ENCODE measurements around the gene PSMD6. TPM values are rescaled to one million over a fixed set of nuclear protein-coding genes. Genes with fewer than 3 reads are reported as not detected.

Gene PSMD6
- total RNA-seq: 66.0 TPM

GRCh38 chr3:64023187-64023860 lies at the start of gene PSMD6:
Gene PSMD6, minus strand, starts transcription at chr3:64023494. Its CDS starts 75 bp downstream, at chr3:64023419.
- DNase-seq: peak; percentile 90

- DNase-seq: peak; percentile 68
Measured at GRCh38 chr3:64072126-64072525, 48.8 kb upstream of the PSMD6 start.

DNA sequence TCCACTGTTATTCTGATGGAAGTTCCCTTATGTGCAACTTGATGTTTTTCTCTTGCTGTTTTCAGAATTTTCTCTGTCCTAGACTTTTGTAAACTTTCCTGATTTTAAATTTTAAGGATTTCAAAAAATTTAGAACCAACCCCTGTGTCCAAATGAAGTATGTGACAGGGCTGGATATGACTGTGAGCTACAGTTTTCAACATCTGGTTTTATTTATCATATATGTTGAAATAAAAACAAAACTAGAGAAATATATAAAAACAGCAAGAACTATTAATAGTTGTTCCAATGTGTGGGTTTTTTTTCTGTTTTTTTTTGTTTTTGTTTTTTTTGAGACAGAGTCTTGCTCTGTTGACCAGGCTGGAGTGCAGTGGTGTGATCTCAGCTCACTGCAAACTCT lies 47.4 kb upstream of the PSMD6 start:
- DNase-seq: no peak

DNA sequence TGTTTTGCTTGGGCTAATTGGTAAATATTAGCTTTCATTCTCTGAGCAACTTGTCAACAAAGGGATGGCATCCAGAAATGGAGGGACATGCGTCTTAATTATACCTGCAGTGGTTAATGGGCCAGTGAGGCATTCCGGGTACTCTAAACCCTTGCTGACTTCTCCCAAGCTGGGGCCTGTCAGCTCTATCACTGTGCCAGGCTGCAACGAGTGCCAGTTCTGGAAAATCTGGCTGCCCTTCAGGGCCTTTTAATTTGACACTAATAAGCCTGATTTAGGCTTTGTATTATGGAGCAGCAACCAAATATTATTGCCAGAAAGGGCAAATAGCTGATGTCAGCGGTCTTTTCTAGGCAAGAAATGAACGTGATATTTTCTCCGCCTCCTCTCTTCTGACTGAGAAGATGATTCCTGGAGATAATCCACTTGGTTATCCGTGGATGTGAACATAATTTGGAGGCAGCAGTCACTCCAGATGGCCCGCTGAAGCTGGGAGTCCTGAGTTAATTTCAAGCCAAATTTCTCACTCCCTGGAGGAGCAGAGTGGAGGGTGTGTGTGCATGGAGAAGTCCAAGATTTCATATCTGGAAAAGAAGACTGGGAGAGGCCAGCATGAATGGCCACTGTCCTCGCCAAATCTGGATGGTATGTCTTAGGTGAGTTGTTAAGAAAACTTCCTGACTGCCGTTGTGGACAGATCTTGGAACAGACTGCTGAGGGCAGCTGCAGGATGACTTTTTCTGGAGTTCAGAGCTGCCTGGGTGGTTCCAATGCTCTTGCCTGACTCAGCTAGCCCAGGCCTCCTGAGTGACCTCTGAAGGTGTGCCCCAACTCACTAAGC lies 44.4 kb upstream of the PSMD6 start:
- peak; percentile 63 for DNase-seq

GRCh38 chr3:64064804-64065203 lies 41.5 kb upstream of the PSMD6 start:
- DNase-seq: no peak

GRCh38 chr3:64063983-64064438 lies 40.7 kb upstream of the PSMD6 start:
- no peak for DNase-seq

- no peak for DNase-seq
Measured at GRCh38 chr3:64063207-64063982, 40.1 kb upstream of the PSMD6 start.

GRCh38 chr3:64061628-64062027 lies 38.3 kb upstream of the PSMD6 start:
- DNase-seq: no peak

DNA sequence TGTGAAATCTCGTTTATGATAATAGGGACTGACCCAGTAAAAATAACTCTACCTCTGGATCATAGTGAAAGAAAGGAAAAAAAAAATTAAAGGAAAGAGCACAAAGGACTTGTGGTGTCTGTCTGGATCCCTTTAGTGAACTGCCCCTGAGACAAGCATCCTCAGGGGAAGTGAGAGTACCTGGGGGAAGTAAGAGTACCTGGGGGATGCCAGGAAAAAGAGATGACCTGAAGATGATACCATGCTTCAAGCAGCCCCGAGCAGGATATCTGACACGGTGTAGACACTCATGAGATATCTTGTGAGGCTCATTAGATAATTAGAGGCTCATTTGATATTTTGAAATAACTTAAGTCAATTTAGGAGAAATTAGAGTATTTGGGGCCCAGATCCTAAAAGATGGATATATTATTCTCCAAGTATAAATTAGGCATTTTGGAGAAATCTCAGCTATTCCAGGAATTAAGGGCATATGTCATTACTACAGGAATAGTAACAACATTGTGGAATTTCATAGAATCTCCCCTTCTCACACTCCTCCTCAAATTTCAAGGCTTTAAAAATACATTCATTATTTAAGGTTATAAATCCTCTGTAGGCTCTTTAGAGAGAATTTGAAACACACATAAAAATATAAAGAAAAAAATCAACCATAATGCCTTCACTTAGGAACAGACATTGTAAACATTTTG lies 36.3 kb upstream of the PSMD6 start:
- no peak for DNase-seq

- DNase-seq: peak; percentile 59
Measured at GRCh38 chr3:64058566-64058965, 35.3 kb upstream of the PSMD6 start.

DNA sequence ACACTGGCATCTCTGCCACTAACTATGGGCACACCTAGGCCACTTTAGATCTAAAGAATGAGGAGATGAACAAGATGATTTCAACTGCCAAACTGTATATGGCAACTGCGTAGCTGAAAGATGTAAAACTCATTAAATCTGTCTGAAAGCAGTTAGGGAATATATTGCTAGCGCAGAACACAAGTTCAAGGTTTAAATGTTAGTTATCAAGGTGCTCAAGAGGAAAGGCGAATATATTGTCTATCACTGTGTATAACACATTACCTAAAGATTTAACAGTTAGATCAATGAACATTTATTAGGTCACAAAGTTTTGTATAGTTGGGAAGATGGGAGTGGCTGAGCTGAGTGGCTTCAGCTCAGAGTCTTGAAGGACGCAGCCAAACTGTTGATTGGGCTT lies 33.9 kb upstream of the PSMD6 start:
- no peak for DNase-seq

GRCh38 chr3:64056606-64057180 lies 33.4 kb upstream of the PSMD6 start:
- DNase-seq: no peak

- no peak for DNase-seq
Measured at GRCh38 chr3:64055076-64055475, 31.8 kb upstream of the PSMD6 start.

GRCh38 chr3:64054488-64054887 lies 31.2 kb upstream of the PSMD6 start:
- no peak for DNase-seq

DNA sequence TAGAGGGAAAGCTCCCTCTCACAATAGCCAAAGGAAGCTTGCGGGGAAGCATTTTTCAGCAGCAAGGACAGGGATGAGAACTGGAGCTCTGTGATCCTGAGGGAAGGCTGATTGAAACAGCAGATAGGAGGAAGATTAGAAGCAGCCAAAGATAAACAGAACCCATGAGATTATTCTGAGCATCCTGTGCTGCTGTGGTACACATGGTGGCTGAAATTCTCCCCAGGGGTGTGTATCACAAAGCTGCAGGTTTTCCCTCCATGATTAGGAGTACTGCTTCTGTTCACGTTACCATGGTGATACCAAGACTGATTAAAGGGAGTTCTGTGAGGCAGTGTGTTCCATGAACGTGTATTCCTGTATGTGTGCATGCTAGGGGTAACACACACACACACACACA lies 30.3 kb upstream of the PSMD6 start:
- DNase-seq: no peak

- no peak for DNase-seq
Measured at GRCh38 chr3:64053117-64053516, 29.8 kb upstream of the PSMD6 start.

DNA sequence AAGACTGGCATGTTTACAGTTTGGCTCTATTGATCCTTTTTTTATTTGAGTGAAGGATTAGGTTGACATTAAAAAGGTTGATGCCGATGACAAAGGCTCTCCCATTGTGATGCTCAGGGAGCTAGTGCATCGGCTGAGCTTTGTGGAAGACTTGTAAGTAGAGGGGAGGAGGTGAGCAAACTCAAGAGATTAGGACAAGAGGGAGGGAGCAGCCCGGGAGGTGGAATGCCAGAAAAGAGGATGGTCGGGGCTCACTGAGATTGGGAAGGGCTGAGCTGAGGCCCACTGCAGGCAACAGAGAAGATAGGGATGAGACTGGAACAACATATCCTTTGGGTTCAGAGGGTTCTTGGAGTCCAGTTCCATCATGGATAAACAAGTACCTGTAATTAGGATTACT lies 26.5 kb upstream of the PSMD6 start:
- no peak for DNase-seq

- no peak for DNase-seq
Measured at GRCh38 chr3:64049136-64049535, 25.8 kb upstream of the PSMD6 start.

- no peak for DNase-seq
Measured at GRCh38 chr3:64048631-64049061, 25.4 kb upstream of the PSMD6 start.

- no peak for DNase-seq
Measured at GRCh38 chr3:64047787-64048186, 24.5 kb upstream of the PSMD6 start.

GRCh38 chr3:64046996-64047594 lies 23.8 kb upstream of the PSMD6 start:
- DNase-seq: no peak

Data from tongue (tissue), 2 donors.